H9 (cell line): Measurements from ENCODE around the gene COMT. TPM values are rescaled to one million over a fixed set of nuclear protein-coding genes. Genes with fewer than 3 reads are reported as not detected.

Experiments used
- DNase-seq: peaks from one replicate; pipeline ENCODE4 v3.0.0-alpha.2; 2017
- H2AFZ ChIP-seq: one replicate; pipeline ENCODE4 v1.6.1; 2013; ENCODE audit warnings: mild to moderate bottlenecking, low read length, control low read depth, moderate library complexity
- H2AK5ac ChIP-seq: 2 replicates; pipeline ENCODE4 v1.6.1; 2013; ENCODE audit warnings: low read length, control low read depth, mixed read lengths; ENCODE audit not compliant: insufficient read length
- H2BK120ac ChIP-seq: one replicate; pipeline ENCODE4 v1.6.1; 2013; ENCODE audit warnings: low read depth, mild to moderate bottlenecking, low read length, control low read depth, inconsistent platforms; ENCODE audit not compliant: poor library complexity, severe bottlenecking
- H2BK12ac ChIP-seq: 2 replicates; pipeline ENCODE4 v1.6.1; 2013; ENCODE audit warnings: low read length, control low read depth, mixed read lengths, low read depth; ENCODE audit not compliant: insufficient read length
- H2BK15ac ChIP-seq: 2 replicates; pipeline ENCODE4 v1.6.1; 2013; ENCODE audit warnings: low read depth, low read length, control low read depth
- H2BK20ac ChIP-seq: one replicate; pipeline ENCODE4 v1.6.1; 2013; ENCODE audit warnings: low read depth, mild to moderate bottlenecking, low read length, control low read depth, inconsistent platforms; ENCODE audit not compliant: poor library complexity, severe bottlenecking
- H2BK5ac ChIP-seq: 2 replicates; pipeline ENCODE4 v1.6.1; 2013; ENCODE audit warnings: low read length, control low read depth, mixed read lengths; ENCODE audit not compliant: insufficient read length
- H3K14ac ChIP-seq: 2 replicates; pipeline ENCODE4 v1.6.1; 2013; ENCODE audit warnings: low read length, control low read depth; ENCODE audit not compliant: insufficient read depth
- H3K18ac ChIP-seq: 2 replicates; pipeline ENCODE4 v1.6.1; 2013; ENCODE audit warnings: low read depth, mild to moderate bottlenecking, mixed read lengths, low read length, control low read depth; ENCODE audit not compliant: insufficient read length
- H3K23ac ChIP-seq: 2 replicates; pipeline ENCODE4 v1.6.1; 2013; ENCODE audit warnings: low read length, control low read depth, mixed read lengths, low read depth; ENCODE audit not compliant: insufficient read length
- H3K23me2 ChIP-seq: 2 replicates; pipeline ENCODE4 v1.6.1; 2013; ENCODE audit warnings: low read depth, mild to moderate bottlenecking, mixed read lengths, low read length, control low read depth; ENCODE audit not compliant: insufficient read length, poor library complexity, severe bottlenecking
- H3K27ac ChIP-seq: 2 replicates; pipeline ENCODE4 v1.5.1; 2013; ENCODE audit warnings: low read length, control low read depth, mixed read lengths, low read depth; ENCODE audit not compliant: insufficient read length
- H3K27me3 ChIP-seq: 2 replicates; pipeline ENCODE4 v1.6.1; 2013; ENCODE audit warnings: low read length, control low read depth, inconsistent platforms; ENCODE audit not compliant: insufficient read depth
- H3K4ac ChIP-seq: 2 replicates; pipeline ENCODE4 v1.6.1; 2013; ENCODE audit warnings: low read depth, mild to moderate bottlenecking, control low read depth, inconsistent platforms, low read length, moderate library complexity
- H3K4me1 ChIP-seq: 2 replicates; pipeline ENCODE4 v1.6.1; 2013; ENCODE audit warnings: low read length, control low read depth, inconsistent platforms; ENCODE audit not compliant: insufficient read depth
- H3K4me2 ChIP-seq: 2 replicates; pipeline ENCODE4 v1.6.1; 2013; ENCODE audit warnings: low read length, control low read depth, mixed read lengths; ENCODE audit not compliant: insufficient read length, insufficient read depth
- H3K56ac ChIP-seq: 2 replicates; pipeline ENCODE4 v1.6.1; 2013; ENCODE audit warnings: low read depth, mild to moderate bottlenecking, mixed read lengths, low read length, control low read depth; ENCODE audit not compliant: insufficient read length
- H3K79me1 ChIP-seq: 2 replicates; pipeline ENCODE4 v1.6.1; 2013; ENCODE audit warnings: low read depth, mild to moderate bottlenecking, moderate library complexity, low read length, control low read depth, inconsistent platforms; ENCODE audit not compliant: insufficient read depth, poor library complexity, severe bottlenecking
- H3K79me2 ChIP-seq: 2 replicates; pipeline ENCODE4 v1.6.1; 2013; ENCODE audit warnings: low read length, control low read depth, inconsistent platforms; ENCODE audit not compliant: insufficient read depth
- H3K9ac ChIP-seq: 2 replicates; pipeline ENCODE4 v1.6.1; 2013; ENCODE audit warnings: low read length, control low read depth, mixed read lengths; ENCODE audit not compliant: insufficient read length; ENCODE audit errors: extremely low read depth
- H3K9me3 ChIP-seq: one replicate; pipeline ENCODE4 v1.6.1; 2013; ENCODE audit warnings: low read depth, low read length, inconsistent platforms; ENCODE audit not compliant: control insufficient read depth
- H3T11ph ChIP-seq: one replicate; pipeline ENCODE4 v1.6.1; 2013; ENCODE audit warnings: mild to moderate bottlenecking, low read length, control low read depth, inconsistent platforms
- H4K20me1 ChIP-seq: one replicate; pipeline ENCODE4 v1.6.1; 2013; ENCODE audit not compliant: control insufficient read depth, insufficient read length, insufficient read depth
- H4K5ac ChIP-seq: 2 replicates; pipeline ENCODE4 v1.6.1; 2013; ENCODE audit warnings: low read depth, mild to moderate bottlenecking, mixed read lengths, low read length, control low read depth; ENCODE audit not compliant: insufficient read length
- H4K8ac ChIP-seq: replicated peaks from 2 replicates; pipeline ENCODE4 v1.6.1; 2013; ENCODE audit warnings: low read length, control low read depth, mixed read lengths, low read depth; ENCODE audit not compliant: insufficient read length
- H4K91ac ChIP-seq: 2 replicates; pipeline ENCODE4 v1.6.1; 2013; ENCODE audit warnings: low read depth, mild to moderate bottlenecking, moderate library complexity, mixed read lengths, low read length, control low read depth; ENCODE audit not compliant: insufficient read length
- H3K27ac Mint-ChIP-seq, 3 experiments: 2 replicates in 2 of 3; 3 replicates in 1 of 3; pipeline ENCODE4 v1.8.0; 2020 to 2021; ENCODE audit warnings: mixed read lengths in 3 of 3, mild to moderate bottlenecking in 1 of 3, moderate library complexity in 1 of 3
- H3K27me3 Mint-ChIP-seq: 2 replicates; pipeline ENCODE4 v1.8.0; 2021; ENCODE audit warnings: low read depth, mild to moderate bottlenecking, moderate library complexity, mixed read lengths
- H3K36me3 Mint-ChIP-seq, 3 experiments: 2 replicates in 2 of 3; 3 replicates in 1 of 3; pipeline ENCODE4 v1.8.0; 2020 to 2021; ENCODE audit warnings: low read depth in 3 of 3, mixed read lengths in 3 of 3; ENCODE audit not compliant: insufficient read depth in 1 of 3
- H3K4me1 Mint-ChIP-seq, 2 experiments: 2 replicates each; pipeline ENCODE4 v1.8.0; 2020; ENCODE audit warnings: mixed read lengths in 2 of 2
- H3K4me3 Mint-ChIP-seq, 2 experiments: 2 replicates in 1 of 2; 3 replicates in 1 of 2; pipeline ENCODE4 v1.8.0; 2020 to 2021; ENCODE audit warnings: mild to moderate bottlenecking in 2 of 2, mixed read lengths in 2 of 2, moderate library complexity in 1 of 2
- H3K9me3 Mint-ChIP-seq, 2 experiments: 2 replicates in 1 of 2; 3 replicates in 1 of 2; pipeline ENCODE4 v1.8.0; 2020; ENCODE audit warnings: mild to moderate bottlenecking in 2 of 2, mixed read lengths in 2 of 2, moderate library complexity in 1 of 2
- CTCF ChIP-seq: fragments of 200-600 bp; sonication (generic); conservative IDR thresholded peaks from 3 replicates; pipeline ENCODE4 v1.8.0; 2021; ENCODE audit warnings: antibody characterized with exemption, mild to moderate bottlenecking
- WGBS: extraction: QIAGEN DNeasy Blood & Tissue Kit; methylation state at CpG from one replicate; pipeline ENCODE4 v1.1.7; 2013; ENCODE audit warnings: missing lambda C conversion rate, low lambda C conversion rate, mixed read lengths; ENCODE audit not compliant: insufficient read length; ENCODE audit errors: extremely low coverage; 5-methylcytosine and 5-hydroxymethylcytosine counted together
- total RNA-seq: library from RNA; stranded (reverse); gene quantifications from 2 replicates; pipeline ENCODE4 v1.2.1, GENCODE V29; 2021

COMT gene
- total RNA-seq, 1 experiment from 2014 or later, result 42.2 TPM

DNA sequence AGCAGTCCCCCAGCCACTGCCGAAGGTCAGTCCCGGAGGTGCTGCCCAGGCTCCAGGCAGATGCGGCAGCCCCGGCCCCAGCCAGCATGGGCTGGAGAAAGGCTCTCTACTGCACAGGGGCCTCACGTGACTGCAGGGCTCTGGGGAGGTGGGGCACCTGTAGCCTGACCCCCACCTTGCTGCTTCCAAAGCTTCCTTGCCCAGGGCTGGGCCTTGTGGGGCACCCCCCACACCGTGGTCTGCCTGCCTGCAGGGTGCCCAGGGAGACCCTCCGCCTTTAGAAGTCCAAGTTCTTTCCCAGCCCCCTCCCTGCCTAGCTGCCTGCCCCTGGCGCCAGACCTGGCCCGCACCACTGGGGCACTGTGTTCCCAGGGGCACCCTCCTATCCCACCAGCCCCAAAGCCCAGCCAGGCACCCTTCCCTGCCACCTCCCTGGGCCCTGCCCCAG is 28.5 kb downstream of the COMT start:
- no peak overlapping the region for H4K8ac ChIP-seq
- no peak overlapping the region for H4K5ac ChIP-seq
- H3K23ac ChIP-seq, result no peak overlapping the region
- WGBS, result no CpG with 5 or more reads among the region's 9 CpGs
- no peak overlapping the region for H2BK12ac ChIP-seq
- H2BK120ac ChIP-seq, result no peak overlapping the region
- no peak overlapping the region for H2BK15ac ChIP-seq
- H4K20me1 ChIP-seq, result no peaks in the 10 kb centered on the region
- H3T11ph ChIP-seq, result no peak overlapping the region
- no peak overlapping the region for H3K14ac ChIP-seq
- no peak overlapping the region for H3K18ac ChIP-seq
- H3K27ac ChIP-seq, result no peak overlapping the region
- H3K79me2 ChIP-seq, result no peaks in the 10 kb centered on the region
- H2AK5ac ChIP-seq, result no peak overlapping the region
- H3K9me3 Mint-ChIP-seq, result no peaks in the 10 kb centered on the region
- no peaks in the 10 kb centered on the region; the same call in 1 of the 2 replicates for H3K27me3 Mint-ChIP-seq
- H3K56ac ChIP-seq, result no peak overlapping the region
- no peaks in the 10 kb centered on the region for H3K23me2 ChIP-seq
- no peak overlapping the region for H3K4ac ChIP-seq
- H3K4me3 Mint-ChIP-seq, result no peak overlapping the region
- no peak overlapping the region for H3K27ac Mint-ChIP-seq
- no peaks in the 10 kb centered on the region for H3K27me3 ChIP-seq
- no peak overlapping the region for H2AFZ ChIP-seq
- no peak for TF ChIP-seq CTCF
- H3K9me3 ChIP-seq, result no peaks in the 10 kb centered on the region
- no peaks in the 10 kb centered on the region; the same call in 1 of the 2 replicates for H3K4me1 ChIP-seq
- H3K79me1 ChIP-seq, result no peaks in the 10 kb centered on the region
- DNase-seq, result no peak
- H3K36me3 Mint-ChIP-seq, result peaks cover 4 to 42% (median 39%) of the 10 kb centered on the region in 3 experiments
- no peak overlapping the region for H4K91ac ChIP-seq
- H3K4me2 ChIP-seq, result no peak overlapping the region
- H2BK20ac ChIP-seq, result no peak overlapping the region
- H2BK5ac ChIP-seq, result no peak overlapping the region
- H3K4me1 Mint-ChIP-seq, result peaks cover 10 to 12% of the 10 kb centered on the region in 2 experiments
- no peak overlapping the region for H3K9ac ChIP-seq
